ENCODE data around the gene SPA17.

GRCh38 chr11:124732230-124732629 is 58.5 kb downstream of the SPA17 start:
- no peak for TF ChIP-seq ESRRA (CRISPR knock-in tag; IDR thresholded peaks at IDR 0.05; ENCODE audit: borderline replicate concordance)
- TF ChIP-seq SMAD4 (CRISPR knock-in tag; IDR thresholded peaks at IDR 0.05) = no peak
- no peak for TF ChIP-seq KAT7 (CRISPR knock-in tag; IDR thresholded peaks at IDR 0.05; ENCODE audit: borderline replicate concordance)

Measured in WTC11 (cell line).